ENCODE results near the gene AKT2. TPM values are rescaled to one million over a fixed set of nuclear protein-coding genes. Genes with fewer than 3 reads are reported as not detected.

AKT2 gene
- total RNA-seq, 1 experiment from 2014 or later: 150 TPM

DNA sequence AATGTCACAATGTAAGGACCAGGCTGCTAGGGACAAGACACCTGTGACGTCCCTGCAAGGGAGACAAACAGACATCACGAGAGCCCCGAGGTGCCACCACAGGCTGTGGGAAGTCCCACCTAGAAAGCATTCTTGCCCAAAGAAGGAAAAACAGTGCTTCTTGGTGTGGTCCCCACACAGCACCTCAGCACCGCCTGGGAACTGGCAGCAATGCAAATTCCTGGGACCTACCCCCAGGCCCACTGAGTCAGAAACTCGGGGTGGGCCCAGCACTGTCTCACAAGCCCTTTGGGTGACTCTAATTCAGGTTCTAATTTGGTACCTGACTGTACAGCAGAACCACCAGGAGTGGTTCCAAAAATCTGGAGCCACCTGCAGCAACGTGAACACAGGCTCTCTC lies 44.8 kb downstream of the AKT2 start:
- H2BK120ac ChIP-seq (ENCODE audit: low read depth, low read length, poor library complexity, severe bottlenecking): no peak overlapping the region
- H2AFZ ChIP-seq (ENCODE audit: low read length): no peak overlapping the region
- Mint-ChIP-seq H3K27me3 (ENCODE audit: low read depth) (no peaks in the 10 kb centered on the region), H3K4me1 (peaks cover 4 to 8% of the 10 kb centered on the region in 2 experiments; a peak in 2 of 4 replicates), H3K9me3 (no peaks in the 10 kb centered on the region), H3K4me3 (no peak overlapping the region), H3K36me3 (ENCODE audit: insufficient read depth in 1 of 3, low read depth in 3 of 3) (peaks cover 7 to 46% (median 41%) of the 10 kb centered on the region in 3 experiments; a peak in 6 of 7 replicates), H3K27ac (no peak overlapping the region)
- no peaks in the 10 kb centered on the region for H3K27me3 ChIP-seq (ENCODE audit: insufficient read depth, low read length)
- no peak overlapping the region for H3K4me2 ChIP-seq (ENCODE audit: insufficient read depth, insufficient read length, low read length)
- H4K91ac ChIP-seq (ENCODE audit: insufficient read length, low read depth, low read length): no peak overlapping the region
- no peaks in the 10 kb centered on the region for H3K79me1 ChIP-seq (ENCODE audit: insufficient read depth, low read depth, low read length, poor library complexity, severe bottlenecking)
- no peak overlapping the region for H2BK20ac ChIP-seq (ENCODE audit: low read depth, low read length, poor library complexity, severe bottlenecking)
- no peak overlapping the region for H4K5ac ChIP-seq (ENCODE audit: insufficient read length, low read depth, low read length)
- H2BK12ac ChIP-seq (ENCODE audit: insufficient read length, low read depth, low read length): no peak overlapping the region
- H4K8ac ChIP-seq (replicated peaks; ENCODE audit: insufficient read length, low read depth, low read length): no peak overlapping the region
- no peak overlapping the region for H3K9ac ChIP-seq (ENCODE audit: extremely low read depth, insufficient read length, low read length)
- WGBS (ENCODE audit: extremely low coverage, insufficient read length, low lambda C conversion rate): no CpG with 5 or more reads among the region's 6 CpGs
- no peak overlapping the region for H3K56ac ChIP-seq (ENCODE audit: insufficient read length, low read depth, low read length)
- TF ChIP-seq, protein P1, sequence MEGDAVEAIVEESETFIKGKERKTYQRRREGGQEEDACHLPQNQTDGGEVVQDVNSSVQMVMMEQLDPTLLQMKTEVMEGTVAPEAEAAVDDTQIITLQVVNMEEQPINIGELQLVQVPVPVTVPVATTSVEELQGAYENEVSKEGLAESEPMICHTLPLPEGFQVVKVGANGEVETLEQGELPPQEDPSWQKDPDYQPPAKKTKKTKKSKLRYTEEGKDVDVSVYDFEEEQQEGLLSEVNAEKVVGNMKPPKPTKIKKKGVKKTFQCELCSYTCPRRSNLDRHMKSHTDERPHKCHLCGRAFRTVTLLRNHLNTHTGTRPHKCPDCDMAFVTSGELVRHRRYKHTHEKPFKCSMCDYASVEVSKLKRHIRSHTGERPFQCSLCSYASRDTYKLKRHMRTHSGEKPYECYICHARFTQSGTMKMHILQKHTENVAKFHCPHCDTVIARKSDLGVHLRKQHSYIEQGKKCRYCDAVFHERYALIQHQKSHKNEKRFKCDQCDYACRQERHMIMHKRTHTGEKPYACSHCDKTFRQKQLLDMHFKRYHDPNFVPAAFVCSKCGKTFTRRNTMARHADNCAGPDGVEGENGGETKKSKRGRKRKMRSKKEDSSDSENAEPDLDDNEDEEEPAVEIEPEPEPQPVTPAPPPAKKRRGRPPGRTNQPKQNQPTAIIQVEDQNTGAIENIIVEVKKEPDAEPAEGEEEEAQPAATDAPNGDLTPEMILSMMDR (conservative IDR thresholded peaks at IDR 0.05): no peak
- no peak overlapping the region for H3K23ac ChIP-seq (ENCODE audit: insufficient read length, low read depth, low read length)
- no peaks in the 10 kb centered on the region for H4K20me1 ChIP-seq (ENCODE audit: control insufficient read depth, insufficient read depth, insufficient read length)
- H2AK5ac ChIP-seq (ENCODE audit: insufficient read length, low read length): no peak overlapping the region
- H2BK15ac ChIP-seq (ENCODE audit: low read depth, low read length): no peak overlapping the region
- H3K14ac ChIP-seq (ENCODE audit: insufficient read depth, low read length): no peak overlapping the region
- H3K18ac ChIP-seq (ENCODE audit: insufficient read length, low read depth, low read length): no peak overlapping the region
- no peak overlapping the region for H2BK5ac ChIP-seq (ENCODE audit: insufficient read length, low read length)
- no peaks in the 10 kb centered on the region for H3K9me3 ChIP-seq (ENCODE audit: control insufficient read depth, low read depth, low read length)
- H3K79me2 ChIP-seq (ENCODE audit: insufficient read depth, low read length): no peaks in the 10 kb centered on the region; the same call in 1 of the 2 replicates
- no peak for DNase-seq
- no peaks in the 10 kb centered on the region; the same call in 1 of the 2 replicates for H3K4me1 ChIP-seq (ENCODE audit: insufficient read depth, low read length)
- H3K4ac ChIP-seq (ENCODE audit: low read depth, low read length): no peak overlapping the region
- H3K23me2 ChIP-seq (ENCODE audit: insufficient read length, low read depth, low read length, poor library complexity, severe bottlenecking): no peaks in the 10 kb centered on the region
- no peak overlapping the region for H3K27ac ChIP-seq (ENCODE audit: insufficient read length, low read depth, low read length)
- H3T11ph ChIP-seq (ENCODE audit: low read length): no peak overlapping the region
